HCEC 1CT (cell line): ENCODE results near the gene SCN2A.
"Not testable (repeated sequence)": the region's sequence is repeated elsewhere in the genome, so short reads cannot be mapped to it uniquely, and the experiment has no call there.

Experiments
- DNase-seq: peaks from one replicate; pipeline ENCODE4 v3.0.0-alpha.2; 2017

The SCN2A gene

DNA sequence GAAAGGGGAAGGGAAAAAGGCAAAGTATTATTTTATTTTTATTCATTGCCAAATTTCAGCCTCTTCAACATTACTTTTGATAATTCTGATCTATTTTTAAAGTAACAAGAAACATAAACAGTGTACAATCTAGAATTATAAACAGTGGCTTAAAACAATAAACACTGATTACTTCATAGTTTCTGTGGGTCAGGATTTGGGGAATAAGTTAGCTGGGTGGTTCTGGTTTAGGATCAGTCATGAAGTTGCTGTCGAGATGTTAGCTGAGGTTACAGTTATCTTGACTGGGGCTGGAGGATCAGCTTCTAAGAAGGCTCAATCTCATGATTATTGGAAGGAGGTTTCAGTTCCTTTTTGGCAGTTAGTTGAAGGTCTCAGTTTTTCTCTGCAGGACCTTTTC lies 109.2 kb downstream of the SCN2A start:
- no peak for DNase-seq

DNA sequence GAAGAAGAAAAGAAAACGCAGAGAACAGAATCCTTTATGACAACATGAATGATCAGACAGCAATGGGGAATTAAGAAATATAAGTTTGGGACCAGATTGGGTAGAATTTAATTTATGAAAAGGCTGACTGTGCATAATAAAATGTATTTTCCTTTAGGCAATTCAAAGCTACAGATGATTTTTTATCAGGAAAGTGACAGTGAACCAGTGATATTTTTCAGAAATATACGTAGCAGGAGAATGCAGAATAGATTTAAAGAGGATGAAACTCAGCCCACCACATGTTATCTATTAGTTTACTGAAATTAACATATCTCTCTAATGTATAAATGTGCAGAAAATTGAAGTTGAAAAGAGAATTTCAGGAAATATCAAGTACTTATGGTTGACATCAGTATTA lies 110.0 kb downstream of the SCN2A start:
- DNase-seq: no peak

DNA sequence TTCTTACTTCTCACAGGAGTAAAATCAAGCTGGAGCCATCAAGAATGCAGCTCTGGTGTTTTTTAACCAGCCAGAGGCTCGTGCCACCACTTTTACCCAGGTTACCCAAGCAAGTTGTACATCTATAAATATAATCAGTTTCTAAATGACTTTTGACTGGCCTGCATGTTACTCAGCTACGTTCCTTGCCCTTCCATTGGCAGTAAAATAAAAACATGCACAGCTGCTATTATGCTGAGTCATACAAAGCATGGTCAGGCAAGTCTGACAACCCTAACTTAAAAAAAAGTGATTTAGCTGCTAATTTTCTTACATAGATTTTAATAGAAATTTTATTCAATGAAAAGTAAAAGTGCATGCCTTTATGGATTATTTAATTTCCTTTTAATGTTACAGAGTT lies 118.5 kb downstream of the SCN2A start:
- DNase-seq: peak; percentile 70

DNA sequence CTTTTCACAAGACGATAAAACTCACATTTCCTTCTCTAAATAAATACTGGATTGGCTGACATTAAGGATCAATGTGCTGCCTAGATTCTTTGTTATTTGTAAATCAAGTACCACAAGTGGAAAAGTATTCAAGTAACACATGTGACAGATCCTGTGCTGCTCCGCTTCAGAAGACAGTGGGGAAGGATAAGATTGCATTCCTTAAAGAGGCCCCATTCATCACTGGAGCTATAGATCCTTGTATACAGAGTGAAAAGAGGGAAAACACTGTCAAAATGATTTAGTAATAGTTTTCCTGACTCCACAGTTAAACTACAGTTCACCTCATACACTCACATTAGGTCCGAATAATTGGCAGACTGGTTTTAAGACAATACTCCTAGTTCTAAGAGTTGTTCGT lies 122.3 kb downstream of the SCN2A start:
- DNase-seq: no peak

DNA sequence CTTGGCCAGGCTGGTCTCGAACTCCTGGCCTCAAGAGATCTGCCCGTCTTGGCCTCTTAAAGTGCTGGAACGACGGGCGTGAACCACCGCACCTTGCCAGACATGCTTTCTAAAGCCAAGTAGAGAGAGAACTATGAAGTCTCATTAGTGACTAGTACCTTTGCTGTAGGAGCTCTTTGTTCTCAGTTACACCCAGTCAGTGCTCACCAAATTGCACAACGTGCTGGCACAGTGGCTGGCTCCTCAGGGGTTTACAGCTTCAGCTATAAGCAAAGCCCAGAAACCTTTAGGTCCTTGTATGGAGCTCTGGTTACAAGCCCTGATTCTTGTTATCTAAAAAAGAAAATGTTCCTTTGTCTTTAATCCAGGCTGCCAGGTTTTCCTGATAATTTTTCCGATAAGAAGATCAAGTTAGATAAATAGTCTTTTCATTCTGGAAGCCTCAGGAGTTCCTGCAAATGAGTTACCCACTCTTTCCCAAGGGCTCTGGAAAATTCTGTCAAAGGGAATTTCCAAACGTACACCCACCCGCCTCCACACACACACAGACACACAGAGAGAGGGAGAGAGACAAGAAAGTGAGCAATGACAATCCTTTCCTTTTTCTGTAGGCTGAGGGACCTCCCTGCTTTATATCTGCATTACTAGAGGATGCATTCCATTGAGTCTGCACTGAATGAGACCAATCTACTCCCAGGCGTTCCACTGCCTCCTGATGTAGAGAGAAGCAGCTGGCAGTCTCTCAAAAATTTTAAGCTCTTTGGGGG lies 130.1 kb downstream of the SCN2A start:
- DNase-seq: no peak

DNA sequence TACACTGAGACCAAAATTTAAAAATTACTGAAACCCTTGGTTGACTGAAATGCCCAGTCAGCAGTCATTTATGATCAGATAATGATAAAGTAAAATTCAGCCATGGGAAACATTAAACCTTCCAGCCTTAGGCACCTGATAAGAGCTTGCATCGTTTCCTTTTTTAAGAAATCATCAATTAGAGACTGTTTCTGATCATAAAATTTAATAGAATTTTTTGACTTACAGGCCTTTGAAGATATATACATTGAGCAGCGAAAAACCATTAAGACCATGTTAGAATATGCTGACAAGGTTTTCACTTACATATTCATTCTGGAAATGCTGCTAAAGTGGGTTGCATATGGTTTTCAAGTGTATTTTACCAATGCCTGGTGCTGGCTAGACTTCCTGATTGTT lies 130.7 kb downstream of the SCN2A start:
- no peak for DNase-seq

DNA sequence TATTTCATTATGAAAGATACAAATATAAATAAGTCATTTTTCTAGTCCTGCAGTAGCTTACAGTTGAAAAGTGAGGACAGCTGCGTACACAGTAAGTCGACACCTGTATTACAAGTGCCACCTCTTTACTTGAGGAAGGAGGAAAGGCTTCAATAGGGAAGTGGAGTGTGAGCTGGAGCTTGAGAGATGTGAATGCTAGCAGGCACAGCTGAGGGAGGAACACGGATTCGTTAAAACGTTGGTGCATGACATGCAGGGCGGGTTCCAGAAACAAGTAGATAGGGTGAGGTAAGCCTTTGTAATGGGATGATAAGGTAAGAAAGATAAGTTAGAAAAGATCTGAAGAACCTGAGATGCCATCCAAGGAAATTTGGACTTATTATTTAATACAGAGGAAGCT lies 132.1 kb downstream of the SCN2A start:
- no peak for DNase-seq

DNA sequence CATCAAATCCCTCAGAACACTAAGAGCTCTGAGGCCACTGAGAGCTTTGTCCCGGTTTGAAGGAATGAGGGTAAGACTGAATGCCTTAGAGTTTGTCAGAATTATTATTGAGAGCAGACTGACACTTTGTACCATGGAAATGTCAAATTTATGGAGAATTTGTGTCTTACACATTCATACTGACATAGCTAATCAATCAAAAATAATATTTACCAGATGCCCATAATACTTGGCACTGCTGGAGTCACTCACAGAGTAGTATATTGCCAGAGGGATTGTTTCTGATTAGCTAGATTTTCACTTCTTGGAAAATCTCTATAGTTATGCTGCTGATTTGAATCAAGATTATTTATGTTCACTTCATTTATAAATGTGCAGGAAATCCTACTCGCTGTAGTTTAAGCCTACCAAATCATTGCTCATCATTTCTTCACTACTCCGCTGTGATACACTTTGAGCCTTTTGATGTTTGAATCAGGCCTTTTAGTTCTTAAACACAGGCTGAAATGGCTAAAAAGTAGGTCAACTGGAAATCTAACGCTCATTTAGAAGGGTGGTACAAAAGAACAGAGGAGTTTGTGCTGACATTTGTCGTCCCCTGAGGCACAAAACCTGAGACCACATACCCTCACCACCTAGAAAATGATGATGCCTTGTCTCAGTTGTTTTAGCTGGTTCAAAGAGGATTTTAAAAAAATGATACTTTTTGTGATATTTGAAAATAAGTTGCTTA lies 134.2 kb downstream of the SCN2A start:
- DNase-seq: no peak

DNA sequence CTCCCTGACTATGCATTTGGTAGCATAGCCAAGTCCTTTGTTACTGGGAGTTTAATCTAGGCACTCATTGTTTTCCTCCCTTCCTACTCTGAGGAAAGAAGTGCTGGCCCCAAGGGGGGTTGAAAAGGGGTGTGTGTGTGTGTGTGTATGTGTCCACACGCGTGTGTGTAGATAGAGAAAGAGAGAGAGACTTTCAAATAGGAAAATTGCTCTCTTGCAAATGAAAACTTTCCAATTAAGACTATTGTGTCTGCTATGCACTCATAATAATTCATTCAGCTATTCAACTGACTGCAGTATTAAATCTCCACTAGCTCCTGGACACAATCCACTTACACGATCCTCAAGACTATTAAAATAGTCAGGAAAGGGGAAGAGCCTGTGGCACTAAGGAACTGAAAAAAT lies 137.4 kb downstream of the SCN2A start:
- no peak for DNase-seq

DNA sequence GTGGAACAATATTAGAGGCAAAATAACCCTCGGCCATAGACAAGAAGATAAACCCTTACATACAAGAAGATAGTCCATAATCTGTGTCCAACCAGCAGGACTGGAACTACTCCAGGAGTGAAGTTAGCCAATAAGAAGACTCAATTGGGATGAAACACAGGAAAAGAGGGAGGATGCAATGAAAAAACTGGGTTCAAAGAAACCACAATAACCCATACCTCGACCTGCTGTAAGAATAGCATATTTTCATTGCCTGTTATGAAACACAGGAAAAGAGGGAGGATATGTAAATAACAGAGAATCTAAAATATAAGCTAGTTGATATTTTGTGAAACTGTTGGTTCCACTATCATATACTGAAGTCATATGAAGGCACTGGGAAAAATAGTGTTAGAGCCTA lies 143.1 kb downstream of the SCN2A start:
- DNase-seq: no peak

DNA sequence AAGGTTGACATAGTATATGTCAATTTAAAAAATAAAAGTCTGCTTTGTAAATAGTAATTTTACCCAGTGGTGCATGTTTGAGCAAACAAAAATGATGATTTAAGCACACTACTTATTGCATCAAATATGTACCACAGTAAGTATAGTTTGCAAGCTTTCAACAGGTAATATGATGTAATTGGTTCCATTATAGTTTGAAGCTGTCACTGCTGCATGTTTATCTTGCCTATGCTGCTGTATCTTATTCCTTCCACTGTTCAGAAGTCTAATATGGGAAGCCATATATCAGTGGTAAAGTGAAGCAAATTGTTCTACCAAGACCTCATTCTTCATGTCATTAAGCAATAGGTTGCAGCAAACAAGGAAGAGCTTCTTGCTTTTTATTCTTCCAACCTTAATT lies 151.7 kb downstream of the SCN2A start:
- DNase-seq: no peak

DNA sequence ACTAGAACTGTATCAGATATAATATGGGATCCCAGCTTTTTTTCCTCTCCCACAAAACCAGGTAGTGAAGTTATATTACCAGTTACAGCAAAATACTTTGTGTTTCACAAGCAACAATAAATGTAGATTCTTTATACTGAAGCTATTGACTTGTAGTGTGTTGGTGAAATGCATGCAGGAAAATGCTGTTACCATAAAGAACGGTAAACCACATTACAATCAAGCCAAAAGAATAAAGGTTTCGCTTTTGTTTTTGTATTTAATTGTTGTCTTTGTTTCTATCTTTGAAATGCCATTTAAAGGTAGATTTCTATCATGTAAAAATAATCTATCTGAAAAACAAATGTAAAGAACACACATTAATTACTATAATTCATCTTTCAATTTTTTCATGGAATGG lies 152.6 kb downstream of the SCN2A start:
- DNase-seq: no peak

DNA sequence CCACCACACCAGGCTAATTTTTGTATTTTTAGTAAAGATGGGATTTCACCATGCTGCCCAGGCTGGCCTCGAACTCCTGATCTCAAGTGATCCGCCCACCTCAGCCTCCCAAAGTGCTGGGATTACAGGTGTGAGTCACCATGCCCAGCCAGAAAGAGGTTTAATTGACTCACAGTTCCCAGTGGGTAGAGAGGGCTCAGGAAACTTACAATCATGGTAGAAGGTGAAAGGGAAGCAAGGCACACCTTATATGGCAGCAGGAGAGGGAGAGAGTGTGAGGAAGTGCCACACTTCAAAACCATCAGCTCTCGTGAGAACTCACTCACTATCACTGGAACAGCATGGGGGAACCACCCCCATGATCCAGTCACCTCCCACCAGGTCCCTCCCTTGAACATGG lies 159.4 kb downstream of the SCN2A start:
- DNase-seq: not testable (repeated sequence)

DNA sequence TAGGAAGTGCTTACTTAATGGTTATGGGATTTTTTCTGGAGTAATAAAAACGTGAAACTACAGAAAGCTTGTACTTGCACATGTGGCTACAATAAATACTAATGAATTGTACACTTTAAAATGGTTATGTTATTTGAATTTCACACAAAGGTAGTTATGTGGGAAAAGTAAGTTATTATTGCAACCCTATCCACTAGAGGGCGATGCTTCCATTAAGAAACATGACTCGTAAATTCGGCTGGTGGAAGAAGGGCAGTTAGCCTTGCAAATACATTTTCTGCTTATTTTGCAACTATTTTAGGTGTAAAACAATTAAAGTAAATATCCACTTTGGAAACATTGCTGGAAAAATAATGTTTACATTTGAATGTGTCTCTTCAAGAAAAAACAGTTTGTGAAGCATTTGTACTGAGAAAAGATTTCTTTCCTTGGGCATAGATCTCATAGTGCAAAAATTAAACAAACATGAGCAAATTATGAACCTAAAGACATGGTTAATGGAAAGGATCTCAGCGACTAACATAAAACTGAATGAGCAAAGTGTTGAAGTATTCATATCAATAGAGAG lies 162.2 kb downstream of the SCN2A start:
- DNase-seq: peak; percentile 66

DNA sequence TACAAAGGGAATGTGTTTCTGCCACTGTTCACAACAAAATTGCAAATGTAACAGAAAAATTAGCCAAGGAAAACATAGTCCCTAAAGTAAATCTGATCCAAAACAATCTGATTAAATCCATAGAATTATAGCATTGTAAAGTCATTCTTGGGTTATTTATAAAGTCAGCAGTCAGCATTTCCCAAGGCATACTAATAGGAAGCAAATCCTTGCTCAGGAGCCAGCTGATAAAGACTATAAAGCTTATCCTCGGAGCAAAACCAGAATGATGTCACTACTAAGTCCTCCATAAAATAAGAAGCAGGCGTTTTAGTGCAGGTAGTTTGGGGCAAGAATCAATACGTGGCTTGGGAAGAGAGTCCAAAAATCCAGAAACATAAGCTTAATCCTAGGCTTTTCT lies 162.9 kb downstream of the SCN2A start:
- no peak for DNase-seq

DNA sequence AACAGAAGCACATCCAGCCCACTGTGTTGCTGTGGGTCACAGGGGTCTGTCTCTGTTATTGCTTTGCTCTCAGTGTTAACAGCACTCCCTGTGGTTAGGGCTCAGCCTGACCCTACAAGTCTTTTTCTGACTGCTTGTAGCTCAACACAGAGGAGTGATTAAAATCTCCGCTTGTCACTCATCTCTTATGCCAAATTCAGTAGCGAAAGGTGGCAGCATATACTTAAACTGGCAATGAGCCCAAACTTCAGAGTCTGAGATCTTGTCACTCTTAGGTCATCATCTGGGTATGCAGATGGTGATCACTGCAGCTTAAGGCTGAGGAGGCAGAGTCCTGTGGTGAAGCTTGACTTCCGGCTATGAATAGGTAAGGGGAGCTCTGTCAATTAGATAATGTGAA lies 167.0 kb downstream of the SCN2A start:
- peak; percentile 25 for DNase-seq

DNA sequence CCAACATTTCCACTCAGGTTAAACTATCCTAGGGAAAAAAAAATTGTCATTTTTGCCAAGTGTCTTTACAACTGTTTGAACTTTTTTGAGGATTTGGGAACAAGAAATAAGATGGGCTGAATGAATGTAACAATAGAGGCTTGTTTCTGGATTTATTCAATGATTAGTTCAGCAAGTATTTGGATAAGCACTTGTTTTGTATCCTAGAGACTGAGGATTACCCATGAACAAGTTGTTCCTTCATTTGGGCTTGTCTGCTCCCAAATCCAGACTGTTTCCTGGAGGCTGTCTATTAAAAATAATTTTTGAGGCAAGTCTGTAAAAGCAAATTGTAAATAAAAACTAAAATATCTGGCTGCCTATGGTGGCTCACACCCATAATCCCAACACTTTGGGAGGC lies 168.3 kb downstream of the SCN2A start:
- DNase-seq: no peak

DNA sequence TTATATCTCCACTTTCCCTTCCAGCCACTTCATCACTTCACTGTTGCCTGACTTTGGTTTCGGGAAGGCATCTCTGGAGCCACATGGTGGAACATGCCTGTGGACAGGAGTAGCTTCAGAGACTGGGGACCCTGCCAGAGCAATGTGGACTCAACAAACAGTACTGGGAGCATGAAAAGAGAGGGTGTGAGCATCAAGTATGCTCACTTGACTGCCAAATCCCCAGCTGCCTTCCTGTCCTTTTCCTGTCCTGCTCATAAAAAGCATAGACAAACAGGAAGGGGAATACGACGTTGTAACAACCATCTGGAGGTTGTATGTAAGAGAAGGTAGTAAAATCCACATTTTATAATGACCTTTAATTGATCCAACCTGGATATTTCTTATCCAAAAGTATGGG lies 169.0 kb downstream of the SCN2A start:
- no peak for DNase-seq

DNA sequence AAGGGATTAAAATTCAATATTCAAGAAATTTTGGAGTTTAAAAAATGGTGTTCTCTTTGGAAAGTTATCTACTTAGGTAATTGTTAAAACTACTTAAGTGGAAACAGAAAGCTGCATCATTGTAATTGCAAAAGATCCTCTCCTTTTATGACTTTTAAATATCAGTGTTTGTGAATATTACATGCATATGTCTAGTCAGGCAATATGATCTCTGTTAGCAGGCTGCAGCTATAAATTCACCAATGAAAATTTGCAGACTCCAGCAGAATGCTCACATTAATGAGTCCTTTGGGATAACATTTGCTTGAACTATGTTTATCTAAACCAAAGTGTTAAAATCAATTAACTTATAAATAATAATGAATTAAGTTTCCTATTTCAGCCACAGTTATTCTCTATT lies 171.1 kb downstream of the SCN2A start:
- no peak for DNase-seq

DNA sequence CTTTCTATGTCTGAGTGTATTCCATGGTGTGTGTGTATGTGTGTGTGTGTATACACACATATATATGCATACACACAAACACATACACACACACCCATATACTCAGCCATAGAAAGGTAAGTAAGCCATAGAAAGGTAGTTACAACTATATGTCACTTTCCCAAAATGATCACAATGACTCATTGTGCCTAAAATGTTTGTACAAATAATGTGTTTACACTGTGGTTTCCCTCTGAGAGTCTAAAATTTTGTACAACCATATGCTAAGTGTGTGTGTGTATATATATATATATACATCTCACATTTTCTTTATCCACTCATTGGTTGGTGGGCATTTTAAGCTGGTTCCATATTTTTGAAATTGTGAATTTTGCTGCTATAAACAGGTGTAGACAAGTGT lies 175.0 kb downstream of the SCN2A start:
- no peak for DNase-seq

DNA sequence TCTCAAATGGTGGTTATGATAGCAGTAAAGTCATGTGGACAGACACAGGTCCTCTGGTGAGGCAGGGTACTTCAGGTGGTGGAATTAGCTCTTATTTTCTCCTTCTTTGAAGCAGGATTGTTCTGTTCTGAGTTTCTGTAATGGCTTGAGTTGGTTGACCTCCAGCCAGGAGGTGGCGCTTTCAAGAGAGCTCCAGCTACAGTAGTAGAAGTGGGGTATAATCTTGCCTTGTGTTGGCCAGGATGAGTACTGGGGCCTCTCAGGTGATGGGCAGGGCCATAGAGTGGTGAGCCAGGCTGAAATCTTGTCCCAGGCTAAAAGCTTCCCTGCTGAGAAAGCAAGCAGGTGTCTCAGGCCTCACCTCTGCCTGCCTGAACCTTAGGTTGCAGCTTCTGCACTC lies 177.8 kb downstream of the SCN2A start:
- no peak for DNase-seq

DNA sequence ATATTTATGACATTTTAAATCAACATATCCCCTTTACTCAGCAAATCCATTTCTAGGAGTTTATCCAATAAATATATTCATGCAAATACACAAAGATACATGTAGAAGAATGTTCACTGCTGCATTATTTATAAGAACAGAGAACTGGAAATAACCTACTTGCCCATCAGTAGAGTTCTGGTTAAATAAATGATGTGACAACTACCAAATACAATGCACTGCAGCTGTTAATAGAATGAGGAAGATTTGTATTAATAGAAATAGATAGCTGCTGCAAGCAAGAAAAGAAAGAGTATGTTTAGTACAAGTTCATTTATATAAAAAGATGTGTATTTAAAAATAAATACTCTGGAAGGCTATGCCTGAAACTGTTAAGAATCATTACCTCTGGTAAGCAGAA lies 181.0 kb downstream of the SCN2A start:
- no peak for DNase-seq

DNA sequence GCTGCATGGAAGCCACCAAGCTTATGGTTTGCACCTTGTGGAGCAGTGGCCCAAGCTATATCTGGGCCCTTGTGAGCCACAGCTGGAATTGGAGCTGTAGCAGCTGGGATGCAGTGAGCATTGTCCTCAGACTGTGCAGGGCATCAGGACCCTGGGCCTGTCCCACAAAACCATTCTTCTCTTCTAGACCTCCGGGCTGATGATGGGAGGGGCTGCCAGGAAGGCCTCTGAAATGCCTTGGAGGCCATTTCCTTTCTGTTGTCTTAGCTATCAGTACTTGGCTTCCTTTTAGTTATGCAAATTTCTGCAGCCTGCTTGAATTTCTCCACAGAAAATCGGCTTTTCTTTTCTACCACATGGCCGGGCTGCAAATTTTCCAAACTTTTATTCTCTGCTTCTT lies 183.9 kb downstream of the SCN2A start:
- DNase-seq: no peak

DNA sequence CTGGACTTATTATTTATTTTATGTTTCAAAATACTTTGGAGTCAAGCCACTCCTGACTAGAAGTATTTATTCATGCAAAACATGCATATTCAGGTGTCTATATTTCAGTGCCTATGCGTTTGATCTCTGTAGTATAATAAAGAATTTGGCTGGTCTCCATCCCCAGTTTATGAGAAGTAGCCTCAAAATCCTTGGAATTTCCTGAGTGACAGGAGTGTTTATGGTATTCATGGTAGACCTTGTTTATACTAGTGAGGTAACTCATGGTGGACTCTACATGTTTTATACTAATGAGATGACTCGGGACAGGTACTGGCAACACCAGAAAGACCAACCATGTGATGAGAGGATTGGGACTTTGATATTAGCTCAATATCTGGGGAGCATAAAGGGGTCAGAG lies 186.3 kb downstream of the SCN2A start:
- DNase-seq: no peak

DNA sequence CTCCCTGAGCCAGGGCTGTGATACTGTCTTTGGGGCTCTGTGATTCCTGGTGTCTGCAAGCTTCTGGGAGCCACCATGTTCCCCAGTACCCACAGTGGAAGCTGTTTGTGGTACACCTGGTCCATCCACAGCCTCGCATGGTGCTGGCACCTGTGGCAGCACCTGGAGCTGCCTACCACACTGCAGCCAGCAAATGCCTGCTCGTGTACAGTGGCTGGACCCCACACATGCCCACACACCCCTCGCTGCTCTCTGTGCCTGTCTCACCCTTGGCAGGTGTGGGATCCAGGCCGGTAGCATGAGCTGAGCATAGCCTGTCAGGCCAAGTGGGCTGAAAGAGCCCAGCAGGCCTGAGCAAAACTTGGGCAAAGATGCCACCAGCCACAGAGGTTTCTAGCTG lies 188.5 kb downstream of the SCN2A start:
- DNase-seq: no peak
